OCI-LY7 (cell line): Measurements from ENCODE around the gene GPATCH3.

ENCODE experiments used
- CTCF ChIP-seq: fragments of 200-600 bp; sonication (generic); conservative IDR thresholded peaks from 2 replicates; pipeline ENCODE4 v1.5.1; 2014; ENCODE audit warnings: mild to moderate bottlenecking, antibody characterized with exemption, low read length, moderate library complexity, mixed read lengths
- EZH2phosphoT487 ChIP-seq: fragments of 200-600 bp; sonication (generic); IDR thresholded peaks from 2 replicates; pipeline ENCODE4 v1.6.1; 2018; ENCODE audit warnings: low read depth, borderline replicate concordance, mild to moderate bottlenecking, mixed run types, antibody characterized with exemption, low read length, moderate library complexity, mixed read lengths

GRCh38 chr1:26894263-26894662 is 6.0 kb downstream of the GPATCH3 start:
- TF ChIP-seq CTCF: no peak
- TF ChIP-seq EZH2phosphoT487: no peak
